SK-N-SH (cell line): ENCODE data around the gene HS2ST1. TPM values are rescaled to one million over a fixed set of nuclear protein-coding genes. Genes with fewer than 3 reads are reported as not detected.

ENCODE experiments used
- CTCF ChIA-PET: fragments of 300-600, 350-600 bp; formaldehyde crosslinking; extraction: SDS; loops from one replicate; lab custom pipeline; 2021; lab: Yijun Ruan, JAX
- POLR2A ChIA-PET: fragments of 350-600 bp; sonication (Branson Sonifier 250); formaldehyde crosslinking; extraction: SDS; loops from one replicate; lab custom pipeline; 2020; ENCODE audit warnings: antibody characterized with exemption, inconsistent platforms; lab: Yijun Ruan, JAX
- DNase-seq: peaks from one replicate; pipeline ENCODE4 v3.0.0; 2012
- H2AFZ ChIP-seq: fragments of 200-600 bp; sonication (generic); 2 replicates; pipeline ENCODE4 v1.8.1; 2016; ENCODE audit warnings: antibody characterized with exemption, mild to moderate bottlenecking, low read depth
- H3F3A ChIP-seq: fragments of 200-600 bp; sonication (generic); replicated peaks from 2 replicates; pipeline ENCODE3; 2016; ENCODE audit warnings: antibody characterized with exemption, mild to moderate bottlenecking; ENCODE audit not compliant: insufficient read depth
- H3K27ac ChIP-seq, 2 experiments: fragments of 200-500 bp in 1 of 2; fragments of 200-600 bp in 1 of 2; sonication (Bioruptor generic) in 1 of 2; sonication (generic), shearing (Covaris generic) in 1 of 2; 2 replicates each; pipeline versions ENCODE4 v1.5.1 to v1.6.1; 2014 to 2016; ENCODE audit warnings: low read depth in 2 of 2, inconsistent platforms in 1 of 2, low read length in 1 of 2, mild to moderate bottlenecking in 1 of 2, mixed read lengths in 1 of 2
- H3K27me3 ChIP-seq: fragments of 200-600 bp; sonication (generic), shearing (Covaris generic); 2 replicates; pipeline ENCODE4 v1.6.1; 2016; ENCODE audit warnings: mixed run types; ENCODE audit not compliant: insufficient read depth
- H3K36me3 ChIP-seq, 2 experiments: fragments of 200-500 bp in 1 of 2; fragments of 200-600 bp in 1 of 2; sonication (Bioruptor generic) in 1 of 2; sonication (generic) in 1 of 2; replicated peaks in 1 of 2; 2 replicates each; pipeline versions ENCODE3 to v1.5.1; 2014 to 2016; ENCODE audit warnings: low read length in 1 of 2, mild to moderate bottlenecking in 1 of 2; ENCODE audit not compliant: insufficient read depth in 2 of 2, control insufficient read depth in 1 of 2
- H3K4me1 ChIP-seq, 2 experiments: fragments of 200-500 bp in 1 of 2; fragments of 200-600 bp in 1 of 2; sonication (Bioruptor generic) in 1 of 2; sonication (generic), shearing (Covaris generic) in 1 of 2; 2 replicates each; pipeline versions ENCODE4 v1.5.1 to v1.6.1; 2014 to 2016; ENCODE audit warnings: low read depth in 1 of 2, low read length in 1 of 2, mixed run types in 1 of 2; ENCODE audit not compliant: insufficient read depth in 2 of 2, control insufficient read depth in 1 of 2
- H3K4me2 ChIP-seq: fragments of 200-600 bp; sonication (generic), shearing (Covaris generic); 2 replicates; pipeline ENCODE4 v1.6.1; 2017; ENCODE audit warnings: mixed run types
- H3K4me3 ChIP-seq, 2 experiments: fragments of 200-500 bp in 1 of 2; fragments of 200-600 bp in 1 of 2; sonication (Bioruptor generic) in 1 of 2; sonication (generic), shearing (Covaris generic) in 1 of 2; 2 replicates each; pipeline versions ENCODE4 v1.5.1 to v1.8.1; 2014 to 2016; ENCODE audit warnings: low read depth in 2 of 2, inconsistent platforms in 1 of 2, low read length in 1 of 2, mild to moderate bottlenecking in 1 of 2, mixed read lengths in 1 of 2, moderate library complexity in 1 of 2
- H3K79me2 ChIP-seq: fragments of 200-600 bp; sonication (generic); 2 replicates; pipeline ENCODE4 v1.8.1; 2017; ENCODE audit warnings: mild to moderate bottlenecking; ENCODE audit not compliant: insufficient read depth
- H3K9ac ChIP-seq: fragments of 200-600 bp; sonication (generic); 2 replicates; pipeline ENCODE4 v1.6.1; 2017; ENCODE audit warnings: mixed run types
- H3K9me2 ChIP-seq: fragments of 200-600 bp; sonication (generic); 2 replicates; pipeline ENCODE4 v1.6.1; 2017; ENCODE audit warnings: mixed run types
- H3K9me3 ChIP-seq: fragments of 200-600 bp; sonication (generic); 2 replicates; pipeline ENCODE4 v1.6.1; 2017; ENCODE audit warnings: mixed run types, mild to moderate bottlenecking, moderate library complexity
- H4K20me1 ChIP-seq: fragments of 200-600 bp; sonication (generic); 2 replicates; pipeline ENCODE4 v1.6.1; 2017; ENCODE audit warnings: mild to moderate bottlenecking, mixed run types; ENCODE audit not compliant: insufficient read depth
- CTCF ChIP-seq: fragments of 200-600 bp; sonication (generic); IDR thresholded peaks from 2 replicates; pipeline ENCODE4 v1.6.1; 2017; ENCODE audit warnings: antibody characterized with exemption, mild to moderate bottlenecking, moderate library complexity
- ELF1 ChIP-seq: IDR thresholded peaks from 2 replicates; pipeline ENCODE4 v1.4.0; 2012
- EP300 ChIP-seq, 2 experiments: IDR thresholded peaks; 2 replicates each; pipeline versions ENCODE4 v1.4.0 to v1.6.1; 2012; ENCODE audit warnings: borderline replicate concordance in 1 of 2, low read depth in 1 of 2, low read length in 1 of 2
- EZH2phosphoT487 ChIP-seq: fragments of 200-600 bp; sonication (generic); IDR thresholded peaks from 2 replicates; pipeline ENCODE4 v1.6.1; 2017; ENCODE audit warnings: low read depth, mixed run types, mild to moderate bottlenecking, antibody characterized with exemption, moderate library complexity, borderline replicate concordance
- FOXJ3 ChIP-seq: sonication (generic); formaldehyde crosslinking; IDR thresholded peaks from 2 replicates; pipeline ENCODE4 v1.5.1; 2020; ENCODE audit warnings: mild to moderate bottlenecking, missing genetic modification reagents
- GABPA ChIP-seq: IDR thresholded peaks from 2 replicates; pipeline ENCODE4 v1.4.0; 2012; ENCODE audit warnings: low read depth, mild to moderate bottlenecking
- MEF2A ChIP-seq: IDR thresholded peaks from 2 replicates; pipeline ENCODE4 v1.4.0; 2012; ENCODE audit warnings: low read depth, borderline replicate concordance
- NFIC ChIP-seq: IDR thresholded peaks from 2 replicates; pipeline ENCODE4 v1.4.0; 2012; ENCODE audit warnings: borderline replicate concordance
- PBX3 ChIP-seq: IDR thresholded peaks from 2 replicates; pipeline ENCODE4; 2012
- POLR2AphosphoS5 ChIP-seq: IDR thresholded peaks from 2 replicates; pipeline ENCODE4 v1.6.1; 2012; ENCODE audit warnings: low read depth, low read length
- RCOR1 ChIP-seq: fragments of 150-350 bp; IDR thresholded peaks from 2 replicates; pipeline ENCODE4 v1.6.1; 2017; ENCODE audit warnings: antibody characterized with exemption, low read length
- TAF1 ChIP-seq: IDR thresholded peaks from 2 replicates; pipeline ENCODE4 v1.6.1; 2012; ENCODE audit warnings: low read depth, mild to moderate bottlenecking, low read length, moderate library complexity, borderline replicate concordance
- WGBS: methylation state at CpG from one replicate; pipeline ENCODE4 v1.1.6; 2017; ENCODE audit warnings: low lambda C conversion rate; 5-methylcytosine and 5-hydroxymethylcytosine counted together
- polyA plus RNA-seq, 3 experiments: library from polyadenylated mRNA; depleted of rRNA; stranded (reverse); fragments of >200 nt; gene quantifications; 2 replicates each; pipeline ENCODE4 v1.2.3, GENCODE V29; 2012

Gene HS2ST1
- polyA plus RNA-seq, 1 of the 3 experiments (the other 2 are of a cell fraction): 16.6 TPM

- no peaks in the 10 kb centered on the region; a peak in 1 of 4 replicates for H3K4me1 ChIP-seq
- peaks cover 4% of the 10 kb centered on the region for H3F3A ChIP-seq
- TF ChIP-seq ELF1: no peak
- ChIA-PET CTCF (no interaction called here), POLR2A (no interaction called here)
- 97% methylated on average over 3 of the region's 3 CpGs for WGBS
- no peaks in the 10 kb centered on the region; the same call in 1 of the 2 replicates for H4K20me1 ChIP-seq
- H3K27ac ChIP-seq: no peak overlapping the region
- no peaks in the 10 kb centered on the region for H3K9me2 ChIP-seq
- H3K79me2 ChIP-seq: peaks cover 11% of the 10 kb centered on the region
- no peak overlapping the region for H3K4me2 ChIP-seq
- H3K36me3 ChIP-seq: no peaks in the 10 kb centered on the region
- no peak overlapping the region for H3K4me3 ChIP-seq
- H3K9ac ChIP-seq: no peak overlapping the region
- H2AFZ ChIP-seq: no peak overlapping the region
- no peaks in the 10 kb centered on the region for H3K27me3 ChIP-seq
- no peak for DNase-seq
- H3K9me3 ChIP-seq: no peaks in the 10 kb centered on the region
Measured at GRCh38 chr1:87039096-87039495, 124.7 kb downstream of the HS2ST1 start.

- H3K4me2 ChIP-seq: no peak overlapping the region
- peaks cover 4% of the 10 kb centered on the region for H3F3A ChIP-seq
- no peaks in the 10 kb centered on the region; the same call in 1 of the 2 replicates for H4K20me1 ChIP-seq
- no peak for DNase-seq
- H3K4me3 ChIP-seq: no peak overlapping the region
- no peaks in the 10 kb centered on the region for H3K9me3 ChIP-seq
- H2AFZ ChIP-seq: no peak overlapping the region
- ChIA-PET POLR2A (no interaction called here), CTCF (no interaction called here)
- no peaks in the 10 kb centered on the region for H3K9me2 ChIP-seq
- 89% methylated on average over 4 of the region's 4 CpGs for WGBS
- H3K36me3 ChIP-seq: no peaks in the 10 kb centered on the region
- no peak overlapping the region for H3K9ac ChIP-seq
- H3K27me3 ChIP-seq: no peaks in the 10 kb centered on the region
- H3K4me1 ChIP-seq: no peaks in the 10 kb centered on the region; a peak in 1 of 4 replicates
- H3K27ac ChIP-seq: no peak overlapping the region
- H3K79me2 ChIP-seq: no peaks in the 10 kb centered on the region; the same call in 1 of the 2 replicates
- no peak for TF ChIP-seq PBX3
- no peak for TF ChIP-seq NFIC
- TF ChIP-seq GABPA: no peak
- TF ChIP-seq CTCF: no peak
- no peak for TF ChIP-seq TAF1
Measured at GRCh38 chr1:87042111-87042811, 127.8 kb downstream of the HS2ST1 start.

GRCh38 chr1:87044424-87044823, 130.0 kb downstream of the HS2ST1 start:
- H3K27ac ChIP-seq: no peak overlapping the region
- no peak overlapping the region for H3K9ac ChIP-seq
- H3K79me2 ChIP-seq: no peaks in the 10 kb centered on the region
- ChIA-PET POLR2A (no interaction called here), CTCF (interaction anchor here (0.9 to 1.6 kb wide), 4 partner anchors 10 to 340 kb away, joined by 3 to 4 read pairs (median 3); partner anchors contain the start of gene SH3GLB1)
- H3K4me3 ChIP-seq: no peak overlapping the region
- H3K27me3 ChIP-seq: no peaks in the 10 kb centered on the region
- no peaks in the 10 kb centered on the region; a peak in 1 of 4 replicates for H3K4me1 ChIP-seq
- no peaks in the 10 kb centered on the region for H3F3A ChIP-seq
- H3K4me2 ChIP-seq: no peak overlapping the region
- H3K9me3 ChIP-seq: no peaks in the 10 kb centered on the region
- H4K20me1 ChIP-seq: no peaks in the 10 kb centered on the region
- no peak for TF ChIP-seq FOXJ3 (CRISPR knock-in tag)
- no peak for TF ChIP-seq GABPA
- TF ChIP-seq EZH2phosphoT487: no peak
- TF ChIP-seq RCOR1: no peak
- TF ChIP-seq EP300 (IDR thresholded peaks at IDR 0.05; ENCODE audit: borderline replicate concordance in 1 of 2, low read depth in 1 of 2, low read length in 1 of 2): no peak
- TF ChIP-seq TAF1: no peak
- no peak for TF ChIP-seq POLR2AphosphoS5
- TF ChIP-seq MEF2A: no peak
- no peak for TF ChIP-seq PBX3
- TF ChIP-seq, all 33 proteins: peak for 0
- DNase-seq: no peak
- Histone ChIP-seq H3K9me2 (no peaks in the 10 kb centered on the region), H3K36me3 (no peaks in the 10 kb centered on the region), H2AFZ (no peak overlapping the region)
